Tibial nerve (tissue), 4 donors: Measurements from ENCODE around the gene NXPH4. TPM values are rescaled to one million over a fixed set of nuclear protein-coding genes. Genes with fewer than 3 reads are reported as not detected.

Experiments used
- DNase-seq, 2 donors: peaks; one replicate each; pipeline ENCODE4 v3.0.0-alpha.2; 2019; ENCODE audit warnings: low spot score in 2 of 2
- H3K27ac ChIP-seq, 4 donors: fragments of 200-600 bp; sonication (generic) in 3 of 4; one replicate each; pipeline ENCODE4 v1.5.1; 2017 to 2019; ENCODE audit warnings: mild to moderate bottlenecking in 1 of 4
- H3K27me3 ChIP-seq, 2 donors: fragments of 200-600 bp; sonication (generic) in 1 of 2; one replicate each; pipeline versions ENCODE4 v1.5.1 to v1.6.0; 2017 to 2019
- H3K36me3 ChIP-seq, 3 donors: fragments of 200-600 bp; sonication (generic); one replicate each; pipeline ENCODE4 v1.5.1; 2018 to 2019
- H3K4me1 ChIP-seq, 4 donors: fragments of 200-600 bp; sonication (generic) in 3 of 4; one replicate each; pipeline ENCODE4 v1.5.1; 2017 to 2019
- H3K4me3 ChIP-seq, 4 donors: fragments of 200-600 bp; sonication (generic) in 3 of 4; one replicate each; pipeline ENCODE4 v1.5.1; 2017 to 2019; ENCODE audit warnings: mild to moderate bottlenecking in 1 of 4, moderate library complexity in 1 of 4
- H3K9me3 ChIP-seq, 4 donors: fragments of 200-600 bp; sonication (generic) in 3 of 4; one replicate each; pipeline ENCODE4 v1.5.1; 2017 to 2019
- EP300 ChIP-seq, 2 donors: sonication (generic); formaldehyde crosslinking; IDR thresholded peaks; one replicate each; pipeline ENCODE4 v1.6.1; 2017; ENCODE audit warnings: antibody characterized with exemption in 2 of 2, mild to moderate bottlenecking in 1 of 2
- POLR2A ChIP-seq, 2 donors: fragments of 450-650 bp; IDR thresholded peaks; one replicate each; pipeline ENCODE4 v1.6.1; 2017; ENCODE audit warnings: antibody characterized with exemption in 2 of 2, mild to moderate bottlenecking in 2 of 2, moderate library complexity in 2 of 2
- WGBS, 2 donors: methylation state at CpG; one replicate each; pipeline ENCODE4 v1.1.5; 2018; 5-methylcytosine and 5-hydroxymethylcytosine counted together
- total RNA-seq, 4 donors: library from RNA; depleted of rRNA; stranded (reverse); fragments of >200 nt; gene quantifications; one replicate each; pipeline ENCODE4 v1.1.0, GENCODE V29; 2016
- TF ChIP-seq, protein P1 (sequence below), 5 experiments: fragments of 200-600 bp in 3 of 5; fragments of 450-650 bp in 2 of 5; sonication (generic) in 3 of 5; IDR thresholded peaks; one replicate each; pipeline ENCODE4 v1.5.1; 2016 to 2019; ENCODE audit warnings: antibody characterized with exemption in 5 of 5, mild to moderate bottlenecking in 3 of 5, moderate library complexity in 2 of 5

Gene NXPH4
- total RNA-seq, 4 donors from 2014 or later, result 4.2 TPM; not detected in 3

DNA sequence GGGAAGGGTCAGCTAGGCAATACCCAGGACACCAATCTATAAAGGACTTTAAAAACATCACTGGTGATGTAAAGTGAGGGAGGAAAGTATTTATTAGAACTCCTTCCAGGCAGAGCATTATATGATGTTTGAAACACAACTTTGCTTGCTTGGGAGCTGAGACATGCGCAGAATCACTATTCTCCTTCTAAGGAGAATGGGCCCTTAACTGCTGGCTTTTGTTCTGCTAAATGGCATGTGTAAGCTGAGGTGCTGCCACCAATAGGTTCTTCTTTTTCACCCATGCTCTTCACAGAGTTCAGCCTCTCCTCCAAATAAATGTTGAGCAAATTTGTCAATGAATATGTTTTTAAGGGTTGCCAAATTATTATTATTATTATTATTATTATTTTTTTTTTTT, 30.4 kb downstream of the NXPH4 start:
- WGBS, 2 donors, result 91 to 97% methylated on average over 1 of the region's 1 CpG
- H3K27me3 ChIP-seq, result peaks cover 8 to 25% of the 10 kb centered on the region in 2 donors

DNA sequence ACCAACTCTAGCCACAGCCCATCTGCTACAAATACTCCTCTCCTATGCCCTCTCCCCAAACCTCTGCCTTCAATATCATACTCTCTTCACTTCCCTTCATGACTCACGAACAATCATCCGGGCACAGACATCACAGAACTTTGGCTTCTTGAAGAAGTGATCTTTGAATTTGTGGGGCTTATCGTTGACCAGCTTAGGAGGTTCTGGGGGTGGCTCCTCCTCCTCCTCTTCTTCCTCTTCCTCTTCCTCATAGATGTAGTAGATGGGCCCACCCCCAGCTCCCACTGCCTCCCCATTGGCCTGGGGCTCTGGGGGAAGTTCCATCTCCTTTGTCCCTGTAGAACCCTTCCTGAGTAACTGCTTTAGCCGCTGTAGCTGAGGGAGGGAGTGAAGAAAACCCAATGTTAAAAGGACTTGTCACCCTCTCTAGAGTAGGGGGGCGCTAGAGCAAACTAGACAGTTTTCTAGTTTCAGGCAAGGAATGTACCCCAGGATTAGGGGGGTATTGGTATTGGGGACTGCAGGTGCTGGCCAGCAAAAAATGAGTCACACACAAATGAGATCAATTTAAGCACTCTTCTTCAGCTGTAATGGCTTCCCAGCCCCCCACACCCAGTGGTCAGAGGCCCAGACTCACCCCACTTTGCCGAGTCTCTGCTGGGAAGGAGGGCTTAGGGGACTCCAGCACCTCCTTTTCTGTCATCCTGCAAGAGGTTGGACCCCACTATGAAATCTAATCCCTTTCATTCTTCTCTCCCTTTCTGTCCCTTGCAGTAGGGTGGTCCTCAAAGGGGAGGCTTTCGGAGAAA, 32.5 kb downstream of the NXPH4 start:
- WGBS, 2 donors, result 78 to 80% methylated on average over 7 of the region's 7 CpGs
- Histone ChIP-seq H3K27ac (no peak overlapping the region), H3K9me3 (no peaks in the 10 kb centered on the region), H3K4me1 (peaks cover 0 to 1% (median 0%) of the 10 kb centered on the region in 4 donors), H3K4me3 (no peak overlapping the region), H3K36me3 (peaks cover 0 to 8% (median 0%) of the 10 kb centered on the region in 3 donors), H3K27me3 (peaks cover 0 to 4% of the 10 kb centered on the region in 2 donors)
- TF ChIP-seq POLR2A (IDR thresholded peaks at IDR 0.05), result no peak
- TF ChIP-seq, protein P1, sequence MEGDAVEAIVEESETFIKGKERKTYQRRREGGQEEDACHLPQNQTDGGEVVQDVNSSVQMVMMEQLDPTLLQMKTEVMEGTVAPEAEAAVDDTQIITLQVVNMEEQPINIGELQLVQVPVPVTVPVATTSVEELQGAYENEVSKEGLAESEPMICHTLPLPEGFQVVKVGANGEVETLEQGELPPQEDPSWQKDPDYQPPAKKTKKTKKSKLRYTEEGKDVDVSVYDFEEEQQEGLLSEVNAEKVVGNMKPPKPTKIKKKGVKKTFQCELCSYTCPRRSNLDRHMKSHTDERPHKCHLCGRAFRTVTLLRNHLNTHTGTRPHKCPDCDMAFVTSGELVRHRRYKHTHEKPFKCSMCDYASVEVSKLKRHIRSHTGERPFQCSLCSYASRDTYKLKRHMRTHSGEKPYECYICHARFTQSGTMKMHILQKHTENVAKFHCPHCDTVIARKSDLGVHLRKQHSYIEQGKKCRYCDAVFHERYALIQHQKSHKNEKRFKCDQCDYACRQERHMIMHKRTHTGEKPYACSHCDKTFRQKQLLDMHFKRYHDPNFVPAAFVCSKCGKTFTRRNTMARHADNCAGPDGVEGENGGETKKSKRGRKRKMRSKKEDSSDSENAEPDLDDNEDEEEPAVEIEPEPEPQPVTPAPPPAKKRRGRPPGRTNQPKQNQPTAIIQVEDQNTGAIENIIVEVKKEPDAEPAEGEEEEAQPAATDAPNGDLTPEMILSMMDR (IDR thresholded peaks at IDR 0.05), result no peak
- TF ChIP-seq EP300 (IDR thresholded peaks at IDR 0.05), result no peak
- DNase-seq, result no peak

More for the DNA sequence above, 30.4 kb downstream of the NXPH4 start:
- Histone ChIP-seq H3K27ac (no peak overlapping the region), H3K4me1 (peaks cover 5 to 22% (median 17%) of the 10 kb centered on the region in 4 donors), H3K9me3 (no peaks in the 10 kb centered on the region), H3K4me3 (no peak overlapping the region), H3K36me3 (peaks cover 0 to 5% (median 0%) of the 10 kb centered on the region in 3 donors)
- no peak for DNase-seq
- TF ChIP-seq POLR2A (IDR thresholded peaks at IDR 0.05) (no peak), EP300 (IDR thresholded peaks at IDR 0.05) (no peak)
- TF ChIP-seq, protein P1 (IDR thresholded peaks at IDR 0.05), result no peak

DNA sequence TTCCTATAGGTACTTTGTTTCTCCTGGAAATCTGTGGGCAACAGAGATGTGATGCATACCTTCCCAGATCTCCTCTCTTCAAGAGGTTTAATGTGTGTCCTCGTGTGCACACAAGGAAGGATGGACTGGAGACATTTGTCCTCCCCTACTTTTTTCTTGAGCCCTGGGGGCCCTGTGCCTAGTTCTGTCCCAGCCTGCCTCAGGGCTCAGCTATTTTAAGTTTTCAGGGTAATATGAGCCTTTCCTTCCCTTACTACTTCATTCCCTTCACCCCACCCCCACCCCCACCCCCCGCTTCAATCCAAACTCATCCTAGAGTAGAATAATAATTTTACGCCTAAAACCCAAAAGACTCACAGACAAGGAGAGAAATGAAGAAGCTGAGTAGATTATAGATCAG, 33.9 kb downstream of the NXPH4 start:
- Histone ChIP-seq H3K4me3 (no peak overlapping the region), H3K27ac (no peak overlapping the region), H3K9me3 (no peaks in the 10 kb centered on the region), H3K27me3 (no peaks in the 10 kb centered on the region), H3K4me1 (no peaks in the 10 kb centered on the region), H3K36me3 (peaks cover 0 to 22% (median 0%) of the 10 kb centered on the region in 3 donors)
- TF ChIP-seq POLR2A (IDR thresholded peaks at IDR 0.05) (no peak), EP300 (IDR thresholded peaks at IDR 0.05) (no peak)
- TF ChIP-seq, protein P1 (IDR thresholded peaks at IDR 0.05), result no peak
- WGBS, 2 donors, result 64 to 66% methylated on average over 3 of the region's 3 CpGs
- no peak for DNase-seq

DNA sequence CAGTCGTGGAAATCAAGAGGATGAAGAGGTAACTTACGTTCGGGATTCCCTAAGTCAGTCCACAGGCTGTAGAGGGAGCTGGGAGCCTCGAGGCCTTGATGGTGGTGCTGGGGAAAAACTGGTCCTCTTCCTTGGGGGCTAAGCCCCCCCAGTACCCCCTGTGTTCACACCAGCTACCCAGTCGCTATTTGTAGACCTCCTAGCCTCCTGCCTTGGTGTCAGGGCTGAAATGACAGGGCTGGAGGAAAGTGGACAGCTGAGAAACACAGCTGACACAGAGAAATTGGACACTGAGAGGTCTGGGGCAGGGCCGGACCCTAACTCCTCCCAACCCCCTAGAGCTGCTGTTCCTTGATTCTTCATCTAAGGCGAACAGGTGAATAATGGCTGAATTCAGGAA, 34.4 kb downstream of the NXPH4 start, which contains the start of gene STAC3:
STAC3 (minus strand) TSS at position 232 of the 400 bp plus-strand sequence. CDS start 1,551 bp downstream, outside the sequence.
- Histone ChIP-seq H3K27ac (no peak within 1 kb of the TSS), H3K27me3 (no peaks in the 10 kb centered on the region), H3K36me3 (peaks cover 0 to 26% (median 0%) of the 10 kb centered on the region in 3 donors), H3K9me3 (no peaks in the 10 kb centered on the region), H3K4me3 (no peak within 1 kb of the TSS), H3K4me1 (no peaks in the 10 kb centered on the region)
- 27 to 68% methylated on average over 7 of the region's 7 CpGs for WGBS, 2 donors
- DNase-seq, result no peak
- TF ChIP-seq POLR2A (IDR thresholded peaks at IDR 0.05) (no peak), EP300 (IDR thresholded peaks at IDR 0.05) (no peak)
- TF ChIP-seq, protein P1 (IDR thresholded peaks at IDR 0.05), result no peak
